Activated CD4-positive, CD25-positive, alpha-beta regulatory T cell treated with anti-CD3 and anti-CD28 coated beads, Interleukin-2, amount 50 U/mL, for 24 hours (primary cell): ENCODE results near the gene LRFN2.

Source experiments
- ATAC-seq, 2 donors: fragments of 150-1000 bp; cut with Tn5 transposase; one replicate each; pipeline ENCODE4 v1.10.0; 2021; ENCODE audit warnings: mild to moderate bottlenecking in 1 of 2, moderate library complexity in 1 of 2

Gene LRFN2

DNA sequence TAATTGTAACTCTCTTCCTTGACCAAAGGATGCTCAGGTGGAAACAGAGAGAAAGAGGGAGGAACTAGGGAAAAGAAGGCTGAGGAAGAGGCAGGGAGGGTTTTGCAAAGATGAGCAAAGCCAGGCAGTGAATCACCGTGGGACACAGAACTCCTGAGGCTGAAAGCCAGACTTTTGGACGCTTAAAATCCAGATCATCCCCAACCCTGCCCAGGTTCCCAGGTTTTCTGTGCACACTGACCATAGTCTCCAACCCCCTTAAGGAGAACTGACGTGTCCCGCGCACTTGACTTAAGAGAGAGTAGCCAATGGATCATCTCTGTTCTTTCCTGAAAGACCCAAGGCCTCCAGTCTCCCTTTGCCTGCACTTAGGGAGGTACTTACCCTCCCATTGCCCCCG lies 75.3 kb downstream of the LRFN2 start:
- no peak for ATAC-seq

DNA sequence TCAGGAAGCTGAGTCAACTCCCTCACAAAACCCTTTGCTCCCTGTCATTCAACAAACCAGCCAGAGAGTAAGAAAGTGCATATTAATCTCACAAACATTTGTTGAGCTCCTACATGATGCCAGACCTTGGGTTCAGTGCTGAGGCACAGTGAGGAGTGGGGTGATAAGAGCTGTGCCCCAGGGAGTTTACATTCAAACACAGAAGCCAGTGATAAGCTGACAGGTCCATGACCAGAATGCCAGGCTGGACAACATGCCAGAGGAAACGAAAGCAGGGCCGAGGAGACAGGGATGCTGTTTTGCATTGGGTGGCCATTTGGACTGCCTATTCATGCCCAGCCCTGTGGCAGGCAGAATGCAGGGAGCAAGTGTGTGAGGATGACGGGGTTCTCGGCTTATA lies 76.7 kb downstream of the LRFN2 start:
- ATAC-seq = no peak

DNA sequence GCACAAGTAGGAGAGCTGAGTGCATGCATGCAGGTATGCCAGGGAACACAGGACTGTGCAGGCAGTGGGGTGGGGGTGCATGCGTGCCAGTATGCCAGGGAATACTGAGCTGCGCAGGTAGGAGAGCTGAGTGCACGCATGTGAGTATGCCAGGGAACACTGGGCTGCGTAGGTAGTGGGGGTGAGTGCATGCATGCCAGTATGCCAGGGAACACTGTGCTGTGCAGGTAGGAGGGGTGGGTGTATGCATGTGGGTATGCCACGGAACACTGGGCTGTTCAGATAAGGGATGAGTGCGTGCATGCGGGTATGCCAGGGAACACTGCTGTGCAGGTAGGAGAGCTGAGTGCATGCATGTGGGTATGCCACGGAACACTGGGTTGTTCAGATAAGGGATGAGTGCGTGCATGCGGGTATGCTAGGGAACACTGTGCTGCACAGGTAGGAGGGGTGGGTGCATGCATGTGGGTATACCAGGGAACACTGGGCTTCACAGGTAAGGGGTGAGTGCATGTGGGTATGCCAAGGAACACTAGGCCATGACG lies 77.4 kb downstream of the LRFN2 start:
- no peak for ATAC-seq

DNA sequence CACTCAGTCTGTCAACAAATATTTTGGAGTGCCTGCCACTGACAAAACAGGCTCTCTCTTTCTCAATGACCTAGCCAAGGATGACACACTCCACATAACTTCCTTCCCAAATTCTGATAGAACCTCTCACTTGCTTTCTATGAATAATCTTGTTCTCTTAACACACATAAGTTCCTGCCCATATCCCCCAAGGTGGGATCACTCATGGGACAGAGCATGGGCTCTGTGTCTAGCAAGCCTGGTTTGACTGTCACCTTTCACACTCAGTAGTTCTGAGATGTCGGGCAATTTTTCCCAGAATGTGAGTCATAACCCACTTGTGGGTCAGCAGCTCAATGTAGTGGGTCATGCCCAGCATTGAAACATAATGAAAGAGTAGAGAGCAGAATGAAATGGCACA lies 78.1 kb downstream of the LRFN2 start:
- ATAC-seq = no peak

DNA sequence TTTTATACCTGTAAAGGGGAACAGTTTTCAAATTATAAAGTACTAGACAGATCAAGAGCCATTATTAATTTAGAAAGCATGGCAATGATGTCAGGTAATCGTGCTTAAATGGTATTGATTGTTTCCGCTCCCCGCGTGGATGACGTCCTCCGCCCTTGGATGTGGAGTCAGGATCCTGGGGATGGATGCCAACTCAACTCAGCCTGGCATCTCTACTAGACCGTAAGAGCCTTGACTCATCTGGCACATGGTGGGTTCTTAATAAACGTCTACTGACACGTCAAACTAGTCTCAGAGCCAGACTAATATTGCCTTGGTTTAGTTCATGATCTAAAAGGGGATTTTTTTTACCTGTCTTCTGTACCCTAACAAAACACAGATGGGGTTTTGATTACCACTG lies 80.2 kb downstream of the LRFN2 start:
- ATAC-seq = no peak

DNA sequence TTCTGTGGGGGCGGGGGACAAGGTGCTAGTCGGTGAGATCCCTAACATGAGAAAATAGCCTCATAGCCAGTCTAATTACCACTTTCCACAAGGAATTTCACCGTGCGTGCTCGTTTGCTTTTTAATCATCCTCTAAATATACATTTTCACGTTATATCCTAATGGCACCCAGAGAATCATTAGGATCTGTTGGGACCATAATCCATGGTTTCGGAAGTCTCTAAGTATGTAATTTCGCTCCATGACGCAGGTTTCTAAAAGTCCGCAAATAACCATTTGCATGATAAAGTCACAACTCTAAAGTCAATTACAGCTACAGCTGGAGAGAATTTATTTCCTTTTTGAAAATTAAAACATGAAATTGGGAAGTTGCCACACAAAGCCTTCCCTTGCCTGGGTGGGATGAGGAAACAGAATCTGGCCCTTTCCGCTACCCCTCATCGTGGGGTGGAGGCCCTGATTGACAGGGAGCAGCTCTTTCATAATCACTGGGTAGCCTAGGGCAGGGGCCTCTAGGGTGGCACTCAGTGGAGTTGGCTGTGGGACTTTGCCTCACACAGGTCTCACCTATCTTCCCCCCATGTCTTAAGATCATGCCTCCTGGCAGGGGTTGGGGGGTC lies 81.9 kb downstream of the LRFN2 start:
- no peak for ATAC-seq

DNA sequence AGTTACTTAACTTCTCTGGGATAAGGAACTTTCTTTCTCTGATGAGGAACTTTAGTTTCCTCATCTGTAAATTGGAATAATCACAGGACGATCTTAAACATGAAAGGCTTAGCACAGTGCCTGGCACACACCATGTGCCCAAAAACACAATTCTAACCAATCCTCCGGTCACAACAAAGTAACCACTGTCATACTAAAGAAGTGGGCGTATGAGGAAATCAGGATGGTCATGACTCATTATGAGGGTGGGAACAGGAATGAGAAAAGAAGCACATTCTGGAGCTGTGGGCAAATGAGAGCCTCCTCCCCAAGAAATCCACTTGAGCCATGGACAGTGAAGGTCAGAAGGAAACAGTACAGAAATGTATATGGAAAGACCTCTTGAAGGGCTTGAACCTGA lies 82.9 kb downstream of the LRFN2 start:
- ATAC-seq = no peak

DNA sequence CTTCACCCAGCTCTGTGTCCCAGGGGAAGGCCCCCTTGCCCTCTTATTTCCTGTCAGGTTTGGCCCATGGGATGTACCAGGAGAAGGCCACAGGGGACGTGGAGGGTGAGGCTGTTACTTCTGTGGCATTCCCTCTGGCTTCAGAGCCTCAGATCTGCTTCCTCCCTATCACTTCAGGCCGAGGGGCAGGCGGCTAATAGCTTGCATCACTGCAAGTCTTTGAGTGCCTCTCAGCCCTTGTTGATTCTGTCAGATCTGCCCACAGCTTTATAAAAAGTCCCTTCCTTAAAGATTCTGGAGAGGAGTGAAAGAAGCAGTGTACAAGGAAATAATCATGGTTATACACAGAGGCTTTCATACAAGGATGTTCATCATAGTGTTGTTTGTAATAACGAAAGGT lies 86.9 kb downstream of the LRFN2 start:
- no peak for ATAC-seq

DNA sequence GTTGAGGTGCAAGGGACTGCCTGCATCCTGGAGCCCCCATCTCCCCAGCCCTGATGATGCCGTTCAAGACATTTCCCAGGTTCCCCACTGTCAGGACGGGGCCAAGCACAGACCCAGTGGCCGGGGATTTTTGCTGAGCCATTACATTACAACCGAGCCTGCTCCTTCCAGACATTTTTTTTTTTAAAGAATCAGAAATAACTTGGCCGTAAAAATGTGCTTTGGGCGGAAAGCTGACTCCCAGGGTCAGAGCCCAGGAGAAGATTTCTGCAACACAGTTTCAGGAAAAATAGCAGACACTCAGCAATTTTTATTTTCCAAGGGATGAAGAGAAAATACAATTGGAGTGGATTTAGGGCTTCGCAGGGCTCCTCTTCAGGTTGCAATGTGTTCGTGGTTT lies 87.9 kb downstream of the LRFN2 start:
- ATAC-seq = no peak

DNA sequence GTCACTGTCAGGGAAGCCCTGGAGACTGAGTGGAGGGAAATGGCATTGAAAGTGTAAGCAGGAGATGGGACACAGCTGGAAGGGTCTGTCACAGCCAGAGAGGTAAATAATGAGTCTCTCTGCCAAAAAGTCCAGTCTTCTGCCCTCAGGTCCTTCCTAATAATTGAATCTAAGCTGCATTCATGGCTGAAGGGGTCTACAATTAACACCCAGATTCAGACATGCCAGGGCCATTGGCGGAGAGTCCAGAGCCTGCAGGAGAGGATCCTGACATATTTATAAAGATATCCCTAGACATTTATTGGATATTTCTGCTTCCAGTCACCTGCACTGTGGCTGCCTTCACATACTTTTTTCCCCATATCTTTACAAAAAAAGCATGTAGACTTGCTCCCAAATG lies 89.0 kb downstream of the LRFN2 start:
- ATAC-seq = no peak

DNA sequence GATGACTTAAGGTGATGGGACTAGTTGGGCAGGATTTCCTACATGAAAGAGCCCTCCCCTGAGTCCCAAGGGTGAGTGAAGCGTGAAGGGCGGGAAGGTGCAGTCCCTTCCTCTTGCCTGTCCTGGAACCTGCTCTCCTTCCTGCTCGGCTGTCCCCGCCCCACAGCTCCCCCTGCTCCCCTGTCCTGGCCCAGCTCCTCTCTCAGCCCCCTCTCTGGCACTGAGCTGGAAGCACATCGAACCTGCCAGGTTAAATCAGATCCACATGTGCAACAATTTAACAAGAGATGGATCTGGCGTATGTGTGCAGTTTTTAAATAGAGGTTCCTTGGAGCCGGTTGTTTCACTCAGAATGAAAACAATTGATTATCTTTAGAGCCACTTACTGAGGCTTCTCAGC lies 95.0 kb downstream of the LRFN2 start:
- no peak for ATAC-seq

DNA sequence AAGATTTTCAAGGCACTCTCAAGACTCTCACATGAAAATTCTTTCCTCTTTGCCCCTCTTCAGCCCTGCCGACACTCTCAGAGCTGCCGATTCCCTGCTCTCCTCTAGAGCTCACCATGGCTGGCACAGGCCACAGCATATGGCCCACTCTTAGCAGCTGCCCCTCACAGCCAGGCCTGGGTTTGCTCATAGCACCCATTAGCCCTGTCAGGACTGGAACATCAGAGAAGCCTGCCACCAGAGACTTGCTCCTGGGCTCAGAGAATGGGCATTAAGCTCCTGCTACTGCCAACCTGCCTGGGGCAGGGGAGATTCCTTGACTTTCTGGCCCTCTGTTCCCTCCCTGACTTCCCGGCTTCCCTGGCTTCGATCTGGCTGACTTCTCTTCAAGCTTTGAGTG lies 96.7 kb downstream of the LRFN2 start:
- ATAC-seq = no peak

DNA sequence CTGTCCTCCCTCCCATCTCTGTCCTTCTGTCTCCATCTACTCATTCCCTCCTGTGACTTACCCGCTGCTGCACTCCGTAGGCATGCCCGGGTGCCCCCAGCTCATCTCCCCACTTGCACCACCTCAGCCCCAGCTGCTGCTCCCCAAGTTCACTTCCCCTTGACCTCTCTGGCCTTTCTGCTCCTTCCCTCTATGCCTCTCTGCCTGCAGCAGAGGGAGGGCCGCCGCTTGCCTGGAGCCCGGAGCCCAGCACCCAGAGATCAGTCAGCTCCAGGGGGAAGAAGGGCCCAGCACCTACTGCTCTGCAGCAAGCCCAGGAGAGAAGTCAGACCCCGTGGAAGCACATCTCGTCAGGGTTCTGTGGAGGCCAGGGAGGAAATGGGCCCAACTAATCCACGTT lies 97.4 kb downstream of the LRFN2 start:
- ATAC-seq = no peak

DNA sequence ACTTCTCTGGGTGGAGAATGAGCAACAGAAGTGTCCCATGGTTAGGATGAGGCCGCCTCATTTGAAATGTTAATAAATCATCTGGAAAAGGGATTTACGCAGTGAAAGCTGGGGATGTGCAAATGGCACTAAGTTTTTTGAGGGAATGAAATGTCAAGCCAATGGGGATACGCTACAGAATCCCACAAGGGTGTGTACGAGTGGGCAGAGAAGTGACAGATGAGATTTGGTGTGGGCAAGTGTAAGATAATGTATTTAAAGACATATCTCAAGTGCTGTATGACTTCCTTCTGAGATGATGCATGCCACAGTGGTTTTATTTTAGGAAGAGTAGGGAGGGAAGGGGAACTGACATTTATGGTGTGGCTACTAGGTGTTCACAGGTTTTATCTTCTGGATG lies 100.6 kb downstream of the LRFN2 start:
- ATAC-seq = no peak

DNA sequence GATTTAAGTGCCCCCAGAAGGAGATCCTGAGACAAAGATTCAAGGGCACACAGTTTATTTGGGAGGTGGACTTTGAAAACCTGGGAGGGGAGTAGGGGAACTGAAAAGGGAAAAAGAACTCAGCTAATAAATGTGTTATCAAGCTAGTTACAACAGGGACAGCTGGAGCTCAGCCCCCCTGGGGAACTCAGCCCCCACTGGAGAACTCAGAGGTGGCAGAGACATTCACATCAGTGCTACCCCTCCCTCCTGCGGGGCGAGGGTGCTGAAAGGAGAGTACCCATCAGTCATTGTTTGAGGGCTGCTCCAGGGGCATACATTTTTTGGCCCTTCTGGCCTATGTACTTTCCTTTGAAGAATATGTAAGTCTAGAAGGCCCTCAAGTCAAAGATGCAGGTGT lies 101.4 kb downstream of the LRFN2 start:
- ATAC-seq = no peak

DNA sequence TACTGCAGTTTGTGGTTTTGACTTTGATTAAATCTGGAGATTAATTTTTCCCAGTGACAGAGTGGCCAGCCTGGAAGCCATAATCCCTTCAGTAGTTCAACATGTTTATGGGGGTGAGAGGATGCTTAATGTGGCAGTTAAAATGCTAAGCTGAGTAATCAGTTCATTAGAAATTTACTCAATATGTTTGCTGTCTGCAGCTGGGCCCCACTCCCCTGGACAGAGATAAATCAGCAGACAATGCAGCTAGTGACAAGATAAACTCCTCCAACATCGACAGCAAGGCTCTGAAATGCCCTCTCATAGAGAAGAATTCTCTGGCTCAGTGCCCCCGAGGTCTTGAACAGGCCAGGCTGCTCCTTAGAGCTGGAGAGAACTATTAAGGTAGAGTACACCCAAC lies 101.9 kb downstream of the LRFN2 start:
- no peak for ATAC-seq

DNA sequence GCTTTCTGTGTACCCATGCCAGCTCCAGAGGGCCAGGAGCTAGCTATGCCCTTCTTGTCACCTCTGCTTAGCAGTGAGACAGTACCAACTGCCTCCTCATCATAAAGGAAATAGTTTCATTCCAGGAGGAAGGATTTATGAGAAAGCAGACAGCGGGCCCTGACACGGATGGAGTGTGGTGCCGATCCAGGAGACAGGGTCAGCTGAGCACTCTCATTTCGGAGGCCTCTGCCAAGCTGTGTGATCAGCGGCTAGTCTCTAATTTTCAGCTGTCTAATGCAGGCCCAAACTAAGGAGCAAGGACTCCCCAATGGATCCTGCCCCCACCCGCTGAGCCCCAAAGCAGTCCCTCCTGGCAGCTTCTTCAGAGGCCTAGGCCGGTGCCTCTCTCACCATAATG lies 103.1 kb downstream of the LRFN2 start:
- no peak for ATAC-seq

DNA sequence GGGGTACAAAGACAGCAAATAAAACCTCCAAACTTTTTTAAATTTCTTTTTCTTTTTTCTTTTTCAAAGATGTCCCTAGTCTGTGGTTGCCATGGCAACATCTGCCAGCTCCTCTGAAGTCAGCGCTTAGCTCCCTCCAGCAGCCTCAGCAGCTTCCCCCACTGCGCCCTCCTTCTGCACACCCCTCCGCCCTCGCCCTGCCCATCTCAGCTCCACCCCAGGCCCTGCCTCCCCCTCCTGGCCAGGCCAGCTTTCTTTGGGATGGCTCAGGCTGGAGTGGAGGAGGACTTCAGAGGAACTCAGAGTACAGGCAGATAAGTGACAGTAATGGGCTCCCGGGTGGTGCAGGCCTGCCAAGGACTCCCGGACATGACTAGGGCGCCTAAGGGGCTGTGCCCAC lies 104.6 kb downstream of the LRFN2 start:
- no peak for ATAC-seq

DNA sequence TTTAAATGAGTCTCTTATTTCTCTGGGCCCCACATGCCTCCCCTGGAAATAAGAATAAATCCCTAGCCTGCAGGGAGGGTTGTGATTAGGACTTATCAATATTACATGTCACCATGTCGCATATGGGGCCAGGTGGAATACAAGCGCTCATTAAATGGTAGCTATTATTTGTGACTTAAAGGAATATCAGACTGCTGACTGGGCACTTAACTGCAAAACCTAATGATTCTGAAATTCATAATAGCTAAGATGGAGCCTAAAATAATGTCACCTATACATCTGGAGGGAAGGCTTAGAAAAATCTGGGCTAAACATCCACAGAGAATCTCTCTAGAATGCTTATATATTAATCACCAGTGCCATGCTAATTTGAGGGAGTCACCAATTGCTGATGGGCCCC lies 106.5 kb downstream of the LRFN2 start:
- ATAC-seq = no peak

DNA sequence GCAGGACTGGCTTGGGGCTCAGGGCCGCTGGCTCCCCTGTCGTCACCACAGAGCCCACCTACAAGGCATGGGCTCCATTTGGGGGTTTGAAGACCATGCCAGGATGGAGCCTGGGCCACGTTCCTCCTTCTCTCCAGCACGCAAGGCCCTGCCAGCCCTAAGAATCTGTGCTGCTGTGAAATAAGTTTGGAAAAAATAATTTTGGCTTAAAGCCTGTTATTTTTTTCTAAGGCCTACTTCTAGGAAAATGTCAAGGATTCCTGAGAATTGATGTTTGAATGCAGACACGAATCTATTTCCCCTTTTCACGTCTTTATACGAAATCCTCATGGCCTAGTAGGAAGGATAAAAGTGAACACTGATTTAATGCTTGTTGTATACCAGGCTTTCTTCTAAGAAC lies 107.5 kb downstream of the LRFN2 start:
- no peak for ATAC-seq

DNA sequence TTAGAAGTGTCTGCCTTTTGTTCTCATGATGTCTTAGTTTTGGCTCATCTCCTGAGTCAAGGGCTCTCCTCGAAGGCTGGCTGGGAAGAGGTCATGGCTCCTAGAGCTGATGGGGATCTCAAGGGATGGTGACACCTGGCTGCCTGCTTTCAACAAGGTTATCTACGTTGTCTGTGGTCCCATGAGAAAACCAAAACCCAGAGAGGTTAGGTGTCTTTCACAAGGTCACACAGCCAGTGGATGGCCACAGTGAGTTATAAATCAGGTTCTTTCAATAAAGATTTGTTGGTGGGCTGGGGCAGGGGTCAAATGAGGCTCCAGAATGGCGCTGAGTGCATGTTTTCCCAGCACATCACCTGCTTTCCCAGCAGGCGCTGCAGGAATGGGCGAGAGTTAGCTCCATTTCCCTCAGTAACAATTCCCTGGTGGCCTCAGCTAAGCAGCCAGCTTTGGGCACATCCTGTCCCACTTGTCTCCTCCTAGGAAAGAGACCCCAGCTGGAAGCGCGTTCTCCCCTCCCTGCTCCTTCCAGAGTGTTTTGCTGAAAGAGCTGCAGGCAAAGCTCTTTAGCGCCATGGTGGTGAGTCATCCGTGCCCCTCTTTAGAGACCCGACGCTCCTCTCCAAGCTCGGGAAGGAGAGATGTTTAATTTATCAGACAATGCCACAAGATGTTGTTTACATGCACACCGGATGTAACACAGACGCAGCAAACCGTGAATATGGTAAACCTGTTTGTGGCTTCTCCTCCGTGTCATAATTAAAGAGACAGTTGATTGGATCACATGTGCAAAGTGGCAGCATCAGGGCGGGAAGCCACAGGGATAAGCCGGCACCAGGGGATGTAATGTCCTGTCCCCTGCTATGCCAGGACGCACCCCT lies 109.7 kb downstream of the LRFN2 start:
- no peak for ATAC-seq

DNA sequence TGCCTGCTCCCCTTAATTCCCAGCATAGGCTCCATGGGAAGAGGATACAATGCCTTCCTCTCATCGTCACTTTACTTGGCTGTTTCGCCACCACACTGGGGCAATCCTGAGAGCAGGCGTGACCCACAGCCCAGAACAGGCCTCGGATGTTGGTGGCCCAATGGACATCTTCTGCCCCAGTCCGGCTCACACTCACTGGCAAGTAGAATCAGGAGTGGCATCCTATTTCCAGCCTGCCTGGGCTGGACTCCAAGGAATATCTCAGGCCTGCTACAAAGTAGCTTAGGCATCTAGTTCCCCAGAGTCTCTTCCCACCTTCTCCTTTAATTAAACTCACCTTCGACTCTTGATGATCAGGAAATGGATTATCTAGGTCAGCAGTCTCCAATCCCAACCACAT lies 110.5 kb downstream of the LRFN2 start:
- no peak for ATAC-seq

DNA sequence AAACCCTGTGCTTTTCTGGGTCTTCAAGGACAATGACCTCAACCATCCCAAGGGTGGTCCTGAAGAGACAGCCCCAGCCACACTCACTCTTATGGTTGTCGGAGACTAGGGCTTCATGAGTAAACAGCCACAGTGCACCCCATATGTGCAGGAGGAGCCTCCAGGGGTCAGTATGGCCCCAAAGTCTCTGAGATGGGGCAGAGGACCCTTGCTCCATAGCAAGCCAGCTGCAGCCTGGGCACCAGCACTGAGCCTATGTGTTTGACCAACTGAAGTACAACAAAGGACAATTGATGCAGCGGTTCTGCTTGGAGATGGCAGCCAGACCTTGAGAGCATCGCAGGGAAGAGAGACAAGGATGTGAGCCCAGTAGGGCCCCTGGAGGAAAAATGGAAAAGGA lies 112.2 kb downstream of the LRFN2 start:
- no peak for ATAC-seq

DNA sequence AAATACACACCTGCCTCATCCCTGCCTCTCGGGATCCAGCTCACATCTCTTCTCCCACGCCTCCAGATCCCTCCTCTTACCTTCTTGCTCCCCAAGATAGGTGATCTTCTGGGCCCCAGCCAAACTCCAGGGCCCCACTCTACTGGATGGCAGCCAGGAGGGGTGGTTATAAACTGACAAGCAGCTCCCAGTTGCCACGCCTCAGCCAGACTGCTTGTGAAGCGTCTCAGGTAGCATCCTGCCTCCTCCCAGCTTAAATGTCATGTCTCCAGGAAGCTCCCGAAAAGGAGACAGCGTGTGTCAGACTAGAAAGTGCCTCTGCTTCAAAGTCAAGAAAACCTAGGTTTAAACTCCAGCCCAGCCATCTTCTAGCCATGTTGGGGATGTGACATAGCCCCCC lies 114.1 kb downstream of the LRFN2 start:
- ATAC-seq = no peak

DNA sequence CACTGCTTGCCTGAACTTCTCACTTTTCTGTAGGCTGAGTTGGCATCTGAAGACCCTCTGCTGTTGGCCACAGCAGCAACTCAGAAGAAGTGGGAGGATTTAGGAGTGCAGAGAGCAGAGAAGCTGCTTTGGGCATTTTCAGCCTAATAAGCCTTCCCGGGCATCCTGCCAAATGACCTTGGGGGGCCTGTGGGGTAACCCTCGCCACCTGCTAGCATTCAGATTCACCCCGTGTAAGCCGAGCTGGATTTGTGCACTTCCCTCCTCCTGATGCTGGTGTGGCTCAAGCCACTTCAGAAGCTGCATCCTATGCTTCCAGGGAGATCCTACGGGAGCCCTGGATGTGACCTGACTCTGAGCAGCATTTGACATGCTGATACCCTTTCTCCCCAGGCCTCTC lies 114.8 kb downstream of the LRFN2 start:
- ATAC-seq = no peak
